HCT116 (cell line): Measurements from ENCODE around the gene TRAPPC14. TPM values are rescaled to one million over a fixed set of nuclear protein-coding genes. Genes with fewer than 3 reads are reported as not detected.
"Not testable (repeated sequence)": the region's sequence is repeated elsewhere in the genome, so short reads cannot be mapped to it uniquely, and the experiment has no call there.

Source experiments
- ATAC-seq: fragments of 200-7000 bp; cut with Tn5 transposase; 2 replicates; pipeline ENCODE4 v1.9.1; 2020; ENCODE audit warnings: mild to moderate bottlenecking, moderate library complexity
- BruUV-seq: library from RNA; stranded (reverse); fragments of 400-500 nt; replicated peaks from 2 replicates; lab custom pipeline; 2021; lab: Mats Ljungman, UMichigan
- CTCF ChIA-PET: fragments of 300-600 bp; sonication (Branson Sonifier 250); formaldehyde crosslinking; loops from one replicate; lab custom pipeline; 2021; ENCODE audit warnings: antibody characterized with exemption; lab: Charles Lee
- POLR2A ChIA-PET: fragments of 300-600, 350-600 bp; sonication (Branson Sonifier 250); formaldehyde crosslinking; loops from one replicate; lab custom pipeline; 2021; ENCODE audit warnings: antibody characterized with exemption; lab: Charles Lee
- RAD21 ChIA-PET, 2 experiments: fragments of 300-600 bp; sonication (Branson Sonifier 250); formaldehyde crosslinking; loops; one replicate each; lab custom pipeline; 2023; ENCODE audit warnings: low total read pairs in 2 of 2; ENCODE audit not compliant: uncharacterized antibody in 2 of 2, unreplicated experiment in 2 of 2, low non-redundant PET in 1 of 2; lab: Charles Lee
- DNase-seq: peaks from one replicate; pipeline ENCODE4 v3.0.0-alpha.2; 2010; ENCODE audit warnings: low read depth, low spot score
- H2AFZ ChIP-seq: fragments of 200-600 bp; shearing (Covaris generic), sonication (generic); 2 replicates; pipeline ENCODE4 v1.6.1; 2017; ENCODE audit warnings: low read depth, mixed run types, mixed read lengths, antibody characterized with exemption, low read length; ENCODE audit not compliant: poor library complexity, severe bottlenecking
- H3K27ac ChIP-seq: 2 replicates; pipeline ENCODE4 v1.5.1; 2012; ENCODE audit warnings: low read depth, low read length
- H3K27me3 ChIP-seq: fragments of 200-600 bp; sonication (generic); 2 replicates; pipeline ENCODE4 v1.6.1; 2016; ENCODE audit warnings: mixed run types, low read length, mixed read lengths; ENCODE audit not compliant: insufficient read depth
- H3K36me3 ChIP-seq, 2 experiments: fragments of 200-500 bp in 1 of 2; fragments of 200-600 bp in 1 of 2; sonication (Bioruptor generic) in 1 of 2; sonication (generic) in 1 of 2; 2 replicates each; pipeline versions ENCODE4 v1.5.1 to v1.6.1; 2014 to 2016; ENCODE audit warnings: low read length in 2 of 2, inconsistent platforms in 1 of 2, mixed read lengths in 1 of 2, mixed run types in 1 of 2; ENCODE audit not compliant: insufficient read depth in 2 of 2, control insufficient read depth in 1 of 2
- H3K4me1 ChIP-seq, 2 experiments: fragments of 200-600 bp in 1 of 2; sonication (generic) in 1 of 2; 2 replicates each; pipeline versions ENCODE4 v1.5.1 to v1.6.1; 2012 to 2017; ENCODE audit warnings: low read length in 2 of 2, inconsistent platforms in 1 of 2, mild to moderate bottlenecking in 1 of 2, mixed read lengths in 1 of 2, mixed run types in 1 of 2, moderate library complexity in 1 of 2; ENCODE audit not compliant: insufficient read depth in 2 of 2, control insufficient read depth in 1 of 2
- H3K4me2 ChIP-seq: fragments of 200-600 bp; sonication (generic); 2 replicates; pipeline ENCODE4 v1.6.1; 2017; ENCODE audit warnings: mixed run types, low read length, mixed read lengths
- H3K4me3 ChIP-seq, 2 experiments: fragments of 200-600 bp in 1 of 2; sonication (generic) in 1 of 2; replicated peaks in 1 of 2; 2 replicates each; pipeline ENCODE4 v1.5.1; 2011 to 2016; ENCODE audit warnings: low read length in 2 of 2, control low read depth in 1 of 2, low read depth in 1 of 2, mild to moderate bottlenecking in 1 of 2, mixed read lengths in 1 of 2, mixed run types in 1 of 2
- H3K79me2 ChIP-seq: fragments of 200-600 bp; sonication (generic); 2 replicates; pipeline ENCODE4 v1.6.1; 2017; ENCODE audit warnings: mild to moderate bottlenecking, mixed run types, low read length, moderate library complexity, mixed read lengths; ENCODE audit not compliant: insufficient read depth
- H3K9ac ChIP-seq: fragments of 200-600 bp; sonication (generic); 2 replicates; pipeline ENCODE4 v1.6.1; 2016; ENCODE audit warnings: low read length, mixed read lengths
- H3K9me2 ChIP-seq: fragments of 200-600 bp; sonication (generic), shearing (Covaris generic); 2 replicates; pipeline ENCODE4 v1.6.1; 2017; ENCODE audit warnings: mixed run types, mild to moderate bottlenecking, moderate library complexity; ENCODE audit not compliant: insufficient read depth
- H3K9me3 ChIP-seq, 2 experiments: fragments of 200-500 bp in 1 of 2; fragments of 200-600 bp in 1 of 2; sonication (Bioruptor generic) in 1 of 2; sonication (generic) in 1 of 2; 2 replicates each; pipeline ENCODE4 v1.6.1; 2014 to 2017; ENCODE audit warnings: low read length in 2 of 2, mixed read lengths in 2 of 2, inconsistent platforms in 1 of 2, low read depth in 1 of 2, mild to moderate bottlenecking in 1 of 2, mixed run types in 1 of 2, moderate library complexity in 1 of 2; ENCODE audit not compliant: control insufficient read depth in 1 of 2, insufficient read depth in 1 of 2
- H4K20me1 ChIP-seq: fragments of 200-600 bp; sonication (generic), shearing (Covaris generic); 2 replicates; pipeline ENCODE4 v1.6.1; 2017; ENCODE audit warnings: mixed run types, mild to moderate bottlenecking, moderate library complexity; ENCODE audit not compliant: insufficient read depth
- CEBPB ChIP-seq: IDR thresholded peaks from 2 replicates; pipeline ENCODE4 v1.6.1; 2012; ENCODE audit warnings: low read depth
- EZH2phosphoT487 ChIP-seq: fragments of 200-600 bp; IDR thresholded peaks from 2 replicates; pipeline ENCODE4 v1.6.1; 2018; ENCODE audit warnings: antibody characterized with exemption, borderline replicate concordance
- POLR2AphosphoS5 ChIP-seq: IDR thresholded peaks from 2 replicates; pipeline ENCODE4 v1.6.1; 2011; ENCODE audit warnings: mild to moderate bottlenecking, low read depth, low read length, moderate library complexity
- REST ChIP-seq: IDR thresholded peaks from 2 replicates; pipeline ENCODE4 v1.6.1; 2012; ENCODE audit warnings: low read depth
- SP1 ChIP-seq: IDR thresholded peaks from 2 replicates; pipeline ENCODE4 v1.6.1; 2012; ENCODE audit warnings: low read depth
- SRF ChIP-seq: IDR thresholded peaks from 2 replicates; pipeline ENCODE4 v1.6.1; 2012; ENCODE audit warnings: low read depth
- TCF7L2 ChIP-seq: IDR thresholded peaks from 2 replicates; pipeline ENCODE4 v1.7.0; 2011; ENCODE audit warnings: borderline replicate concordance, inconsistent platforms; ENCODE audit not compliant: insufficient read depth, insufficient read length; ENCODE audit errors: extremely low read depth
- YY1 ChIP-seq: IDR thresholded peaks from 2 replicates; pipeline ENCODE4 v1.6.1; 2011; ENCODE audit warnings: low read length, low read depth, moderate library complexity, mild to moderate bottlenecking; ENCODE audit not compliant: insufficient replicate concordance; ENCODE audit errors: extremely low read depth
- ZNF274 ChIP-seq: fragments of 200-500 bp; sonication (Bioruptor generic); IDR thresholded peaks from 2 replicates; pipeline ENCODE4 v1.6.1; 2014; ENCODE audit warnings: mild to moderate bottlenecking, low read depth, low read length, inconsistent platforms
- intact Hi-C: fragments of 100-400 bp; cut with micrococcal nuclease; formaldehyde crosslinking; loops from 2 replicates; pipeline ENCODE4 v1.10.0; 2022
- total RNA-seq: library from RNA; stranded (reverse); gene quantifications from one replicate; pipeline ENCODE4 v1.2.1, GENCODE V29; 2021; ENCODE audit not compliant: unreplicated experiment

TRAPPC14 gene
- total RNA-seq, 1 experiment from 2014 or later = 23.2 TPM

GRCh38 chr7:100192969-100193368, 34.4 kb upstream of the TRAPPC14 start:
- TF ChIP-seq SP1 (no peak), POLR2AphosphoS5 (no peak), SRF (no peak), REST (no peak), CEBPB (no peak), ZNF274 (no peak), YY1 (no peak), TCF7L2 (no peak), EZH2phosphoT487 (no peak)
- TF ChIP-seq, all 23 proteins: peak for 0
- H3K9ac ChIP-seq = no peak overlapping the region
- no peak overlapping the region for H3K27ac ChIP-seq
- no peaks in the 10 kb centered on the region for H3K36me3 ChIP-seq
- H3K79me2 ChIP-seq = no peaks in the 10 kb centered on the region
- DNase-seq (no peak), ATAC-seq (no peak)
- no peak overlapping the region for H2AFZ ChIP-seq
- H4K20me1 ChIP-seq = no peaks in the 10 kb centered on the region
- H3K9me2 ChIP-seq = no peaks in the 10 kb centered on the region
- RAD21 ChIA-PET = no interaction called here
- H3K4me3 ChIP-seq = no peak overlapping the region
- H3K4me2 ChIP-seq = no peak overlapping the region
- H3K4me1 ChIP-seq = peaks cover 0 to 4% of the 10 kb centered on the region in 2 experiments; a peak in 2 of 4 replicates
- no peaks in the 10 kb centered on the region for H3K9me3 ChIP-seq
- no peaks in the 10 kb centered on the region for H3K27me3 ChIP-seq
- intact Hi-C loops = loop anchor here (10.0 kb wide), 1 partner anchor 212 kb away; no protein-coding TSS in a partner anchor
- no TSS peak for BruUV-seq
- POLR2A ChIA-PET = no interaction called here
- CTCF ChIA-PET = no interaction called here

GRCh38 chr7:100192281-100192862, 33.8 kb upstream of the TRAPPC14 start:
- H4K20me1 ChIP-seq, H3K4me3 ChIP-seq, H3K27me3 ChIP-seq, ATAC-seq, BruUV-seq, H3K9me2 ChIP-seq, H3K4me2 ChIP-seq, H3K4me1 ChIP-seq, H3K9me3 ChIP-seq, H3K79me2 ChIP-seq, H3K27ac ChIP-seq, CTCF ChIA-PET, POLR2A ChIA-PET, H3K9ac ChIP-seq, H3K36me3 ChIP-seq, H2AFZ ChIP-seq, DNase-seq, RAD21 ChIA-PET: not testable (repeated sequence)
- intact Hi-C loops = loop anchor here (10.0 kb wide), 1 partner anchor 212 kb away; no protein-coding TSS in a partner anchor
